8988T (cell line): Measurements from ENCODE around the gene FBXL16.
"Not testable (repeated sequence)": the region's sequence is repeated elsewhere in the genome, so short reads cannot be mapped to it uniquely, and the experiment has no call there.

Experiments used
- DNase-seq: peaks from one replicate; pipeline ENCODE4 v3.0.0; 2011

The FBXL16 gene

DNA sequence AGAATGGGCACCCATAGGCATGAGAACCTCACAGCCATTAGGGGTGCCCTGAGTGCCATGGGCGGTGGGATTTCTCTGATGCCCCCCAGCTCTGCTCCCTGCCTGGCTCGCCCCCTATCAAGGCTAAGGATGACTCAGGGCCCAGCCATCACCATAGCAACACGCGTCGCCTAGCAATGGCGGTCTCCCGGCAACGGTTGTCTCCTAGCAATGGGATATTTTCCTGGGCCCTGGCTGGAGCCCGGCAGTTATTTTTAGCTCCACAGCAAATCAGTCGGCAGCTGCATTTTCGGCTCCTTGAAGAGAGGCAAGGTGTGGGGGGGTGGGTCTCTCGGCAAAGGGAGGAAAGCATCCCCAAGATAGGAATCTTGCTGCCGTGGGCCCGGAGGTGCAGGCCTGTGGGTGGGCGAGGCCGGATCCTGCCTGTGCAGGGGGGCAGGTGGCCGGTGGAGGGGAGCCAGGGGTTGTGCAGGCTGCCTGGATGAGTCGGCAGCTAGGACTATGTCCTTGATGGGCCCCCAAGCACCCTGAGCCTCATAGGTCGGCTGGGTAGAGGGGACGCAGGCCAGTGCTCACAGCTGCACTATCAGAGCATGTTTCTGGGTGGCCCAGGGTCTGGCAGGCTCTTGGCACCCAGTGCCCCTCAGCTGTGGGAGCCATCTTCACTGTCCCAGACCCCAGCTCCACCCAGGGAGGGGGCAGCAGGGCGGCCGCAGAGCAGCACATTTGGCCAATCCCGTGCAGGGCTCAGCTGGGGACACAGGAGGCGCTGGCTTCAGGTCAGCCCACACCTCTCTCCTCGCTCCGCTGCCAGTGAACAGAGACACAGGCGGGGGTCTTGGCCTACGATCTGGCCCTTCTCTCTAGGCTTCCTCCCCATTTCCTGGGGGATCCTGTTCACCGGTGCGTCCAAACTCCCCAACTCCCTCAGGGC, 4.2 kb upstream of the FBXL16 start:
- no peak for DNase-seq

DNA sequence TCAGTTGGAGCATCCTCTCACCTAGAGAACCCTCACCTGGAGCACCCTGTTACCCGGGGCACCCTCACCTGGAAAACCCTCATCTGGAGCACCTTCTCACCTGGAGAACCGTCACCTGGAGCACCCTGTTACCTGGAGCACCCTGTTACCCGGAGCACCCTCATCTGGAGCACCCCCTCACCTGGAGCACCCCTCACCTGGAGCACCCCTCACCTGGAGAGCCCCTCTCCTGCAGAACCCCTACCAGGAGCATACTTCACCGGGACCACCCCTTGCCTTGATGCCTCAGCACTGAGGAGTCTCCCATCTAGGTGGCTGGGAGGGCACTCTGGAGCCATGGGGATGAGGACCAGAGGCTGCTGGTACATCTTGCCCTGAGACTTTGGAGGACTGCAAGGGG, 3.4 kb upstream of the FBXL16 start:
- DNase-seq = no peak

GRCh38 chr16:708019-708418, 2.4 kb upstream of the FBXL16 start:
- no peak for DNase-seq

DNA sequence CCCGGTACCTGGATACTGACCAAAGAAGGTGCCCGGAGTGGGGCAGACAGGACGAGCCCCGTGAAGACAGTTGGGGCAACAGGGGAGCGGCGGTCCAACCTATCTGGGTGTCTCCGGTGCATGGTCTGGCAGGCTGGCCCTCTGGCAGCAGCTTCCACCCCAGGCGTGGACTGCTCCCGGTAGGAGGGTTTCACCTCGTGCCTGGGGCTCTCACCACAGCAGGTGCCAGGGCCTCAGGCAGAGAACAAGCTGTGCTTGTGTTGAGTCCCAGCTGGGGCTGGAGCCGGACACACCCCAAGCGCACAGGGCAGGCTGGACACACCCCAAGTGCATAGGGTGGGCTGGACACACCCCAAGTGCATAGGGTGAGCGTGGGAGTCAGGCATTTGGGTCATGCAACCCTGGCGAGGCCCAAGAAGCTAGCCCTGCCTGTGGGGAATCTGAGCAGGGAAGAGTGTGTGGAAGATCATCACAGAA, 1.5 kb upstream of the FBXL16 start:
- no peak for DNase-seq

DNA sequence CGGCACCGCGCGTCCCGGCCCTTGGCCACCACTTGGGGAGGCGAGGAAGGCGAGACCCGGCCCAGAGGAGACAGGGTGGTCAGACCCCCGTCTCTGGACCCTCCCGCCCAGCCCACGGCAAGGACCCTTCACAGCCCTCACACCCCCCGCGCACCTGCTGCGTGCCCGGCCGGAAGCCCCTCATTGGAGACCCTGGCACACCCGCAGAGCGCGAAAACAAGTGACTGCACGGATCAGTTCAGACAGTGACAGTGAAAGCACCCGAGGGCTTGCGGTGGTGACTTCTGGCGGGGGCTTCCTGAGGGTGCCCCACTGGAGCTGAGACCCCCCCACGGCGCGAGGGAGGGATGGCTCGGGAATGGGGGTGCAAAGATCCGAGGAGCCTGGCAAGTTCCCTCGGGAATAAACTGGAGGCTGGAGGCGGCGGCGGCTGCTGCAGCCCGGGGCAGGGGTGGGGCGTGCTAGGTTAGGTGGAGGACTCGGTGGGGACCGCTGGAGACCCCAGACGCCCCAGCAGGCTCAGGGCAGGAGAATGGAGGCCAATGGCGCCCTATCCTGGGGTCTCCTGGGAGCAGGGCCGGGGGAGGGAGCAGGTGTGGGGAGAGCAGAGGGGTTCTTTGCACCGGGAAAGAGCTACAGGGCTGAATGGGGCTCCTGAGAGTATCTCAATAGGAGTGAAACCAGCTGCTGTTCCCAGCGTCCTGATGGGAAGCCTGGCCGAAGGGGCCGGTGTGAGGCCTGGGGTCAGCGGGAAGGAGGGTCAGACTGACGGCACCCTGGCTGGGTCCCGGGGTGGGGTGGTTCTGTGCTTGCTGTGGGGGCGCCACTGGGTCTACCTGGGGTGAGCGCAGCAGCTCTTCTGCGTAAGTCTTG, 824 bp upstream of the FBXL16 start:
- no peak for DNase-seq

GRCh38 chr16:704552-705380, 835 bp downstream of the FBXL16 start:
- no peak for DNase-seq

DNA sequence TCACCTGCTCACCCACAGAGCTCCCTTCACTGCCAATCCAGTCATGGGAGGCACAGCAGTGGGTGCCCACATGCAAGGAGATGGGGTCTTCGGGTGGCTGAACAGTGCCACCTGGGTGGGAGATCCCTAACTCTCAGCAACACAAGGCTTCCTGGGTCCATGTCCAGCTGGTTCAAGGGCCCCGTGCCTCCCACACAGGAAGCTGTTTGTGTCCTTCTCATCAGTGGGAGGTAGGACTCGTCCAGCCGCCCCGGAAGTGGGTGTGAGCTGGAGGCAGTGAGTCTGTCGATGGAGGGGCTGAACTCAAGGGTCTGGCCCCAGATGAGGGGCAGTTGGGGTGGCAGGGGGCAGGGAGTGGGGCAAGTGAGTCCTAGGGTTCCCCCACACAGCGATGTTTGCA, 1.6 kb downstream of the FBXL16 start:
- DNase-seq = no peak

- no peak for DNase-seq
These were observed 2.2 kb downstream of the FBXL16 start for GRCh38 chr16:703406-703805.

DNA sequence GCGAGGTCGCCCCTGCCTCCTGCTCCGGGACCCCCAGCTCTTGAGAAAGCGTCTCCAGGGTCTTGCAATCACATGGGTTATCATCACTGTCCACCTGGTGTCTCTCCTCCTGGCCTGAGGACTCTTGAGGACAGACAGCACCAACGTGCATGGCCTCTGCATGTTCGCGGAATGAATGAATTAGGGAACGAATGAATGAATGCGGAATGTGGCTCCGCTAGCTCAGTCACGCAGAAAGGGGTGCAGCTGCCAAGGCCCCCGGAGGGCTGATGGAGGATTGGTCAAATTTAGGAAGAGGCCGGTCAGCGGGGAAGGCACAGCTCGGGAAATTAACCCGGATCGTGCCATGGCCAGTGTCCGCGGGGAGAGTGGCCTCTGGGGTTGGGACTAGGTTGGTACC, 3.3 kb downstream of the FBXL16 start:
- DNase-seq = no peak

DNA sequence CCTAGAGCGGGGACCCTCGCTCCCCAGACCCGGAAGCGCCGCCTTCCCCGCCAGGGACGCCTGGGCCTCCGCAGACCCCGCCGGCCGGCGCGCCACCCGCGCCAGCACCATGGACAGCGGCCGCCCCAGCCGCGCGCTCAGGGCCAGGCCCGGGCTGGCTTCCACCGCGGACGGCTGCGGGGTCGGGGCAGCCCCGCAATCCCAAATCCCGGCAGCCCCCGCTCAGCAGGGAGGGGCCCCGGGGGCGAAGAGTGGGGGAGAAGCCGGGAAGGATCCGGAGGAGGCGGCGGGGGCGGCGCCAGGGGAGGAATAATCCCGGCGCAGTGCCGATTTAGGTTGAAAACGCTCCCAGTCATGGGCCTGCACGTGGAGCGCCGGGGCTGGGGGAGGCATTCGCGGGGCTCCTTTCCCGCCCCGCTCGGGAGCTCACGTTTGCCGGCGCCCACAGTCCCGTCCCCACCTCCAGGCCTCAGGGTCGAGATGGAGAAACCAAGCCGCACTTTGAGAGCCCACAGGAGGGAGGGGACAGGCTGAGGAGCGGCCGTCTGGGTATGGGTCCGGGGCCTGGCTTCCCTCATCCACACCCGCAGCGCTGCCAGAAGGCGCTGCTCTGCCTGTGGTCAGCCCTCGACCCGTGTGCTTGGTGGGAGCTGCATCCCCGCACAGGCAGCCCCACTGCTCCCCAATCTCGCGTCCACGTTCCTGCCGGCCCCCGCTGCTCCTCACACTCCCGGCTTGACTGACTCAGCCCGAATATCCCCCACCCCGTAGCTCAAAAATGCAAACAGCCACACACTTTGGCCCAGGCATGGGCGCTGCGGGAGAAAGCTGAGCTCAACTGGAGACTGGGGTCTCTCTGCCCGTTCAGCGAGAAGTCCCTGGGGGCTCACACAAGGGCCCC, 4.7 kb downstream of the FBXL16 start:
- no peak for DNase-seq

DNA sequence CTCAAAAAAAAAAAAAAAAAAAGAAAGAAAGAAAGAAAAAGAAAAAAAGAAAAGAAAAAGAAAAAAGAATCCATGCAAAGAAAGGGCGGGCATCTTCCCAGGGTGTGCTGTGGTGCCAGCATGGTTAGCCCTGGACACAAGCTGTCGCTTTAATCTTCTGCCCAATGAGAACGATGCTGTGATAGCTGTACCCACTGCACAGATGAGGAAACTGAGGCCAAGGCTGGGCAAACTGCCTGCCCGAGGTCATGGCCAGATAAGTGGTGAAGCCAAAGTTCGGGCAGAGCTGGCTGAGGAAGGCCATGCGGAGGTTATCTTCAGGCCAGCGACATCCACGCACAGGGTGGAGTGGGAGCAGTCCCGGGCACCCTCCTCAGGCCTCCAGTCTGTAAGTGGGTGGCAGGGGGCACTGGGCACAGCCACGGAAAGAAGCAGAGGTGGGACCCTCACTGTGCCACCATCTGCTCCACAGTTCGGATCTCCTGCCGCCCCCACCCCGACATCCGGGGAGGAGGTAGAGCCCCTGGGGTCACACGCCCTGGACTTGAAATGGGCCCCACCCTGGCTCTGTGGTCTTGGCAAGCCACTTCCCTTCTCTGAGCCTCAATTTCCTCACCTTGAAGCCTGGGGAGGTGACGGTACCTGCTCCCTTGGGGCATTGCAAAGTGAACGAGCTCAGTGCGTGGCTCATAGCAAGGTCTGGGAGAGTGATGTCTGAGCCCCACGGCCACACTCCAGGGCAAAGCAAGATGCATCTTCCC, 6.5 kb downstream of the FBXL16 start:
- DNase-seq = no peak

- no peak for DNase-seq
These were observed 10.1 kb downstream of the FBXL16 start for GRCh38 chr16:695355-696089.

GRCh38 chr16:694863-695354, 10.7 kb downstream of the FBXL16 start:
- DNase-seq = no peak

- DNase-seq = no peak
These were observed 11.3 kb downstream of the FBXL16 start for GRCh38 chr16:694187-694862.

DNA sequence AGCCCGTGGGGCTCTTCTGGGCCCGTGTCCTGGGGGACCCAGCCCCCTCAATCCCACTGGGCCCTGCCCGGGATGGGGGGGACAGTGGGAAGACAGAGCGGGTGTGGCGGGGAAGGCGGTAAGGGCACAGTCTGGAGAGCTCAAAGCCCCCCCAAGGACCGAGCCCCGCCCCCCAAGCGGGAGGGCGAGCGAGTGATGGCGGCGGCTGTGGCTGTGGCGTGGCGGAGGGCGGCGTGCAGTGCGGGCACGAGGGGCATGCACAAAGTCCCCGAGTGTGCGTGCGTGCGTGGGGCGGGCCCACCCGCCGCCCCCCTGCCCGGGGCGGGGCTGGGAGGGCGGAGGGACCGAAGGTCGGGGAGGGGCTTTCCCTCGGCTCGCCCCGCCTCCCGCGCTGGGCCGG, 11.8 kb downstream of the FBXL16 start:
- no peak for DNase-seq

- DNase-seq = no peak
These were observed 12.2 kb downstream of the FBXL16 start for GRCh38 chr16:693364-693763.

DNA sequence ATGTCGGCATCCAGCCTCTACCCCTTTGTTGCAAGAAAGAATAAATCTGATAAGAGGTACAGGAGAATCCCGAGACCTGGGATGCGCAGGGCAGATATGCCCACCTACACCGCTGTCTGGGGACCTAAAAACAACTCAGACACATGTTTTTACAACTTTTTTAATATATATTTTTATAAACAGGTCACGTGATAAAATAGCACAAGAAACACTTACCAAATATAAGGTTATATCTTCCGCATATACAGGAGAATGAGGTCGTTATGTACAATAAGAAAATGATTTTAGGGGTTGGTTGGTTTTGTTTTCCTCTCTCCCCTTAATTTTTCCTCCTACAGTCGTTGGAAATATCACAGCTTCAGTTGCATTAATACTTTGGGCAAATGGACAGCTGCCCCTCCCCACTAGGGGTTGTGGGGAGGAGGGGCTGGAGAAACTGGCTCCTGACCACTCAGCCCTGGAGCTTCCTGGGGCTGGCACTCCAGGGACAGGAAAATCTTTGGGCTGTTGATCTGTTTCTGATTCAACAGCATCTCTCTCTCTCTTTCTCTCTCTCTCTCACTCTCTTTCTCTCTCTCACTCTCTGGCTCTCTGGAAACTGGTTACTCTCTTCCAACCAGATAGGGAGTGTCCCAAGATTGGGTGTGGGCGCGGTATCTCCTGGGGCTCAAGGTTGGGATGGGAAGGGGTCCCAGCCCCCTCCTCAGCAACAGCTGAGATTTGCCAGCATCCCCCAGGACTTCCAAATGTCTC, 13.1 kb downstream of the FBXL16 start:
- DNase-seq = no peak

GRCh38 chr16:691242-691641, 14.4 kb downstream of the FBXL16 start:
- not testable (repeated sequence) for DNase-seq
